Activated CD8-positive, alpha-beta memory T cell treated with anti-CD3 and anti-CD28 coated beads for 1 hour (primary cell): ENCODE results near the gene DAGLA.

ENCODE experiments used
- DNase-seq, 2 donors: peaks; one replicate each; pipeline ENCODE4 v3.0.0-alpha.2; 2020; ENCODE audit warnings: low read depth in 1 of 2; ENCODE audit errors: extremely low read depth in 1 of 2

Gene DAGLA

DNA sequence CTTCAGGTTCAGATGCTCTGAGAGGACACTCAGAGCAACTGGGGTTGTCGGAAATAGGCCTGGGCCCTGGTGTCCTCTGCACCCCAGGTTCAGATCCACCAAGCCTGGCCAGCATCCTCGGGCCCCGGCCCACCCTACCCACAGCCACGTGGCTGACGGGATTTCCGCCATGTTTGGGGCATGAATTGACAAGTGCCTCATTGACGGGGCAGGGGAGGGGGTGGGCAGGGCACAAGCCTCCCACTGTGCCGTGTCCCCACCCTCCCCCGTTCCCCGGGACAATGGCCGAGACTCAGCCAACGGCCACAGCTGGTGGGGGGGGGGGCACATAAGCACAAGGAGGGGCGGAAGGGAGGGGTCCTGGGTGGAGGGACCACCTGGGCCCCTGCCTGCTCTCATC lies 80.8 kb downstream of the DAGLA start:
- DNase-seq: no peak

GRCh38 chr11:61761440-61762222 lies 81.4 kb downstream of the DAGLA start:
- no peak for DNase-seq

- DNase-seq: no peak
These were observed 82.0 kb downstream of the DAGLA start for GRCh38 chr11:61762223-61762615.

GRCh38 chr11:61762798-61763197 lies 82.6 kb downstream of the DAGLA start:
- DNase-seq: no peak

DNA sequence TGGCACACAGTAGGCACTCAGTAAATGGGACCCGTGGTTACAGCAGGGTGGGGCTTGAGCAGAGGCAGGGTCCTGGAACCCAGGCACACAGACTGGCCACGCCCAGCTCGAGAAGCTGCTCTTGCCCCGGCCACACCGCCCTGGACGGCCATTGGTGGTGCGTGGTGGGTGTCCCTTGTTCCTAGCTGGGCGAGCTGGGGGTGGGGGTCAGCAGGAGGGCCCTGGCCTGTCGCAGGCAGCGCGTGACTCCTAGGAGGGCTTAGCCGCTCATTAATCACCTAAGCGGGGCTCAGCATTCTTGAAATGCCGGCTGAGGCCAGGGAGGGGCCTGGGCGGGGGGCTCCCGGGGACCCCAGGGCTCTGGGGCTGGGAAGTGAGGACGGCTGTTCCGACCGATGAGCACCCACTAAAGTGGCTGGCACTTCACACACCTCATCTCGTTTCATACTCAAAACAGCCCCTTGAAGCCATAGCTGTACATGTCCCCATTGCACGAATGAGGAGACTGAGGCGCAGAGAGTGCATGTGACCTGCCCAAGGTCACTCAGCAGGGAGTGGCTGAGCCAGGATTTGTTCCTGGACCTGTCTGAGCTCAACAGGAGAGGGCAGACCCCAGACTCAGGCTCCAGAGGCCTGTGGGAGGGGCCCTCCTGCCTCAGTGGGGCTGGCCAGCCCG lies 83.9 kb downstream of the DAGLA start:
- no peak for DNase-seq

DNA sequence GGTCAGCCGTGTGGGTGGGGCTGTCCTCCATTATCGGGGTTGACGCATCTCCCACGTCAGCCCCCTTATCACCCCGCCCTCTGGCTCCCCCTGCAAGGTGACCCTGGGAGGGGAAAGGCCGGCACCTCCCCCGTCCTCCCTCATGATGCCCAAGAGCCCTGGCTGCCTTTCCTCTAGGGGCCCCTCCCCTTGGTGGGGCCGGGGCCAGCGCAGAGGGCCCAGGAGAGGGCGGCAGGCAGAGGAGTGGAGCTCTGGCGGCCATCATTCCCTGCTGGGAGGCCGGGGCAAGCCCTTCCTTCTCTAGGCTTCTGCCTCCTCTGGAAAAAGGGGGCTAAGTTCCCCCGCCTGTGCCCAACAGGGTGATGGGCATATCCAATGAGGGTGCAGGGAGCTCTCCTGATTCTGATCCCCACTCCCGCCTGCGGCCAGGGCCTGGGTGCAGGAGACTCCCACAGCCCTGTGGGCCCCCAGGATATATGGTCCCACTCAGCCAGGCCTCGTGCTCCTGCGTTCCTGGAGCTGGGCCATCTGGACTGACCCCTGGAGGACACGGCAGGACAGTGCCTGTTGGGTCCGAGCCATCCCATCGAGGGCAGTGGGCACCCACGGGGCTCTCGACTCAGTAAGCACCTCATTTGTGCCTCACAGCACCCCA lies 84.5 kb downstream of the DAGLA start:
- no peak for DNase-seq

- DNase-seq: no peak
These were observed 85.5 kb downstream of the DAGLA start for GRCh38 chr11:61765550-61766253.

DNA sequence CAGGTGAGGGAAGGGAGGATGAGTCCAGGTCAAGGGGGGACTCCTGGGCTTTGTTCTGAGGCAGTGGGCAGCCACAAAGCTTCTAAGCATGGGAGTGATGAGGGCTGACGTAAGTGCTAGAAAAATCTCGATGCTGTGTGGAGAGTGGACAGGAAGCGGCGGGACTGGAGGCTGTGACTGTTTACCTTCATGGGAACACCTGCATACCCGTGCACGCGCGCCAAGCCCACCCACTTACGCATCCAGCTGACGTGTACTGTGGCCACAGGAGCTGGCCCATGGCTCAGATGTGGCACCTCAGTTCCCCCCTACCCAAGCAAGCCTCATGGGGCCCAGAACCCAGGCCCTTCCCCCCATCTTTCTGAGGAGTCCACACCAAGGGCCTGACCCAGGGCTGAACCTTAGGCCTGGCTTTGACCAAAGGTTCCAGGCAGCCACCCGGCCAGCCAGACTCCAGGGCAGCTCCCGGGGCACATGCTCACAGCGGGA lies 86.2 kb downstream of the DAGLA start:
- DNase-seq: no peak

DNA sequence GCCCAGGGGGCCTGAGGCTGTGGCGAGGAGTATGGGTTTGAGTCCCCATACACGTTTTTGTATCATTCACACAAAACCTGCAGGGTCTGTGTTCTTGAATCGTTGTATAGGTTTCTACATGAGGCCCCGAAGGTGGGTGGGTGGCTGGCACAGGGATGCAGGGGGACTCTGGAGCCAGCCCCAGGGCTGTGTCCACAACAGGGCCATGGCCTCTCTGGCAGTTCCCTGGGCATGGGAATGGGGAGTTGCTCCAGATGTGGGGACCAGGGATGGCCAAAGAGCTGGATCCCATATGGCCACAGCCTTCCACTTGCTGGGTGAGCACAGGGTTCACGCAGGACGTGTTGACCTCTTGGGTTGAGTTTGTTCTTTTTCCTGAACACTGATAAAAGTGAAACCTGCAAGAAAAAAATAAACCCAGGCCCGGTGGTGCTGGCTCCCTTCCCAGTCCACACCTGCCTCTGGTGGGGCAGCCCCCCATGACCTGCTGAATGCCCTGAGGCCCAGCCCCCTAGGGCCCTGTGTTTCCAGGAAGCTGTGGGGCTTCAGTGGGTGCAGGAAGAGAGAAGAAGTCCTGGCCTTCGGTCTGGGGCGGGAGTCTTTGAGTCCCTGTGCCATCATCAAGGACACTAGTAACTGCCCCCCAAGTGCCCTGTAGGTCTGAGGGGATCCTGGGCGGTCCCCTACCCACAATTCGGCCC lies 88.3 kb downstream of the DAGLA start:
- DNase-seq: no peak

DNA sequence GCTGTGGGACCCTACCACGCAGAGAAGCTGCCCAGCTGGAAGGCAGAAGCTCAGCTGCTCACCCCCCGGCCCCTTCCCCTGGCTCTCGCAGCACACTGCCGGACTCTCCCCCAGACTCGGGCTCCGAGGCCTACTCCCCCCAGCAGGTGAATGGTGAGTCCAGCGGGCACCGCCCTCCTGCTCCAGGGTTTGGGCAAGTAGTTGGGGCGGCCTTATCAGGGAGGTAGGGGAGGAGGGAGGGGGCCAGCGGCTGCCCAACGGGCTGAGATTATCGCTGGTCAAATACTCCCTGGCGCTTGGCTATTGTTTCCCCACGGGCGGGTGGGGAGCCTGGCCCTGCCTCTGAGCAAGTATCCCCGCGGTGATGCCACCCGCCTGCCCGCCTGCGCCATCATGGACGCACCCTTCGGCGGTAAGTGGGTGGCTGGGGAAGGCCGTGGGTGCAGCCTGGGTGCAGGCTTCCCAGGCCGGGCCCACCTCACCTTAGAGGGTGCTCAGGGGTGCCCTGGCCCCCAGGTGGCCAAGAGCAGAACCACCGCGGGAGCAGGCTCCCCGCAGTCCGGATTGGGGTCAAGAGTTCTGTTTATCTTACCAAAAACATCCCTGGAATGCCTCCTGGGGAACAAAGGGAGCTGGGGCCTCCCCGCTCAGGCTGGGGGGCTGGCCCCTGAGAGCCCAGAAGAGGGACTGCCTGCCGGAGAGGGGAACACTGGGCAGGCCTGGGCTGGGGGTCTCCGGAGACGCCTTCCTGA lies 89.2 kb downstream of the DAGLA start:
- DNase-seq: no peak

DNA sequence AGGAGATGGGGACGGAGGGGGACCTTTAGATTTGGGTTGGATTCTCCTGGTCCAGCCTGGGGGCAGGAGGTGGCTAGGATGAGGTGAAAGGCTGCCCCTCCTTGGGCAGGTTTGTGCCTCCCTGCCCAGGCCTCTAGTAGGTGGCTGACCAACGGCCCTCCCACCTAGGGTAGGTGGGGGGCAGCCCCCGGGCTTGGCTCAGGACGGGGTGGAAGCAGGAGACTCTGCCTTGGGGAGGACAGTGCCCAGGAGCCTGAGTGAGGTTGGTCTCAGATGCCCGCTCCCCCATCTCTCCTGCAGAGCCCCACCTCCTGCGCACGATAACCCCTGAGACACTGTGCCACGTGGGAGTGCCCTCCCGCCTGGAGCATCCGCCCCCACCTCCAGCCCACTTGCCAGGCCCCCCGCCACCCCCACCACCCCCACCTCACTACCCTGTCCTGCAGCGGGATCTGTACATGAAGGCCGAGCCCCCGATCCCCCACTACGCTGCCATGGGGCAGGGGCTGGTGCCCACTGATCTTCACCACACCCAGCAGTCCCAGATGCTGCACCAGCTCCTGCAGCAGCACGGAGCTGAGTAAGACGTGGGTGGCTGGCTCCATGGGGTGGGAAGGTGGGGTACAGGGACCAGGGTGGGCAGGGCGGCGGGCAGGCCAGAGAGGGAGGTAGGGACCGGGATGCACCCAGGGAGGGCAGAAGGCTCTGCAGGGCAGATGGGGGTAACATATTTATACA lies 89.9 kb downstream of the DAGLA start:
- DNase-seq: no peak

DNA sequence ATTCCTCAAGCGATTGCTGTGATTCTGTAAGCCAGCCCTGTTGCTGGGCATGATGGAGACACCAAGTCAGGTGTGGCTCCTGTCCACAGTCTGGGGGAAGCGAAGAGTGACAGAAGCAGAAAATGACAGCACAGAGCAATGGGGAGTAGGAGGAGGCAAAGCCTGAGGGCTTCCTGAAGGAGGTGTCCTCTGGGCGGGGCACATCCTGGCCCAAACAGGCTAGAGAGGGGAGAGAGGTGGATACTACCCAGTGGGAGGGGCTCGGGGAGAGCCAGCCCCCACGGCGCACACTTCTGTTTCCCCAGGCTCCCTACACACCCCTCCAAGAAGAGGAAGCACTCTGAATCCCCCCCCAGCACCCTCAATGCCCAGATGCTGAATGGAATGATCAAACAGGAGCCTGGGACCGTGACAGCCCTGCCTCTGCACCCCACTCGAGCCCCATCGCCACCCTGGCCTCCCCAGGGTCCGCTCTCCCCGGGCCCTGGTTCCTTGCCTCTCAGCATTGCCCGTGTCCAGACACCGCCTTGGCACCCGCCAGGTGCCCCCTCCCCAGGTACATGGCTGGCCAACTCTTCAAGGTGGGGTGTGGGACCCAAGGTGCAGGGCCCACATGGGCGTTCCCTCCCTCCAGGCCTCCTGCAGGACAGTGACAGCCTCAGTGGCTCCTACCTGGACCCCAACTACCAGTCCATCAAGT lies 91.2 kb downstream of the DAGLA start:
- no peak for DNase-seq

DNA sequence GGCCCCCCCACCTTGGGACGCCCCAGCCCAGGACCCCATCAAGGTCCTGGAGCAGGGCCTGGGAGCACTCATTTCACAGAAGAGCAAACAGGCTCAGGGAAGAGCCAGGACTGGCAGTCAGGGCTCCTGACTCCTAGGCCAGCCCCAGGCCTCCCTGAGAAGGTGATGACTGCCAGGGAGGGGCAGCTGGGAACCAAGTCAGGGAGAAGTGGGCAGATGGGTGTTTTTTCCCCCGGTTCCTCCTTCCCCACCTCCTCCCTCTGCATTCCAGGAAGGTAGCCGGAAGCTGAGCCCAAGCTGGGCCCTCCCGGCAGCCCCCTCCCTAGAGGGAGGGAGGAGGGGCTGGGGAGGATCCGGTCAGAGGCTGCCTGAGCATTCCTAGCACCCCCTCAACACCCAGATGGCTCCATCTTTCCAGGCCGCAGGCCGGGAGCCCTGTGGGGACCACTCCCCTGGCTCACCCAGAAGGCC lies 91.8 kb downstream of the DAGLA start:
- DNase-seq: no peak

DNA sequence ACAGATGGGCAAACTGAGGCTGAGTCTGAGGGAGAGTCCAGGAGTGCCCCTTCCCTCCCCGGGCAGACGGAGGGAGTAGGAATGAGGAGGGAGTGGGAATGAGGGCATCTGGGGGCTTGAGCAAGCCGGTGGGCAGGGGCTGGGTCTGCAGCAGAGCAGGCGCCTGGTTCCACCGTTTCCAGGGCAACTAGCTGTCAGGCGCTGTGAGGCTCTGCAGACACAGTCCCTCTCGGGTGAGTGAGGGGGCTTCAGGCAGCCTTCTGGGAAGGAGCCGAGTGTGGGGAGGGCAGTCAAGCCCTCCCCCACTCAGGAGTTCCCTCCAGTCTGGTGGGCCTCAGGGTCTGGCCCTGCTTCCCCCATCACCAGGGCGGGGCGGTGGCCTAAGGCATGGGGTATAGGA lies 93.2 kb downstream of the DAGLA start:
- DNase-seq: no peak

- DNase-seq: no peak
These were observed 93.6 kb downstream of the DAGLA start for GRCh38 chr11:61773809-61774208.

DNA sequence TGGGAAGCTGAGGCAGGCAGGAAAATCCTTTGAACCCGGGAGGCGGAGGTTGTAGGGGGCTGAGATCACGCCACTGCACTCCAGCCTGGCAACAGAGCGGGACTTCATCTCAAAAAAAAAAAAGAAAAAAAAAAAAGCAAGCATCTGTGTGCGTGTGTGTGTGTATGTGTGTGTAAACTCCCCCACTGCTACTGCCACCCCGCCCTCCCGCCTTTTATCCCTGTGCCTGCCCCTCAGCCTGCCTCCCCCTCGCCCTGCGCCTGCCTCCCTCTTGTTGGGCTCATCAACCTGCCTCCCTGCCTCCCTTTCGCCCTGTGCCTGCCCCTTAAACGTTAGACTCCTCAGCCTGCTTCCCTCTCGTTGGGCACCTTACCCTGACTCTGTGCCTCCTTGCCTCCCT lies 94.2 kb downstream of the DAGLA start:
- no peak for DNase-seq

- no peak for DNase-seq
These were observed 94.9 kb downstream of the DAGLA start for GRCh38 chr11:61775106-61775505.
